GM12891 (cell line): ENCODE measurements around the gene CSAG3.

Experiments used
- POLR2A ChIP-seq: IDR thresholded peaks from 2 replicates; pipeline ENCODE4 v1.6.1; 2011; ENCODE audit warnings: low read depth, low read length, control low read depth
- POLR2AphosphoS5 ChIP-seq: IDR thresholded peaks from 2 replicates; pipeline ENCODE4 v1.6.1; 2011; ENCODE audit warnings: low read depth, low read length, control low read depth

DNA sequence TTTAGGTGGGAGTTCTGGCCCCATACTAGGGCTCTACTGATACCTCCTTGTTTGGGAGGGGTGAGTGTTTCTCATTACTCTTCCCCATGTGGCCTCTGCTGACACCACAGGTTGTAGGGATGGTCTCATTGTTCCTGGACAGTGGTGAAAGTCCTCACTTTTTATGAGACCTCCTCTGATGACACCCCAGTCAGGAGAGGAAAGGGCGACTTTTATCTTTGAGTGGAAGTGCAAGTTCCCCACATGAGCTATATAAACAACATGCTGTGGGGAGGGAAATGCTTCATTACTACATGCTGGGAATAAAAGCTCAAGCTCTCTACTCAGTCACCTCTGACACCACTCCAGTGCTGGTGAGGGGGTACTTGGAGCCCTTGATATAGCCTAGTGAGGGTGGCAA, 39.9 kb downstream of the CSAG3 start:
- TF ChIP-seq POLR2AphosphoS5: no peak
- no peak for TF ChIP-seq POLR2A
